ENCODE data around the gene IQSEC1. TPM values are rescaled to one million over a fixed set of nuclear protein-coding genes. Genes with fewer than 3 reads are reported as not detected.

The IQSEC1 gene
- total RNA-seq, 3 donors from 2014 or later: 17.1 to 24.8 (median 19.4) TPM

GRCh38 chr3:12931273-12931905 is 141.8 kb downstream of the IQSEC1 start:
- peaks cover 3% of the 10 kb centered on the region for H3K4me1 Mint-ChIP-seq (ENCODE audit: low read depth)
- peaks cover 4% of the 10 kb centered on the region for H3K36me3 Mint-ChIP-seq (ENCODE audit: insufficient read depth)
- DNase-seq (no peak), ATAC-seq (no peak)
- H3K9me3 Mint-ChIP-seq: no peaks in the 10 kb centered on the region
- H3K4me3 Mint-ChIP-seq: no peak overlapping the region
- no peaks in the 10 kb centered on the region for H3K27me3 Mint-ChIP-seq (ENCODE audit: low read depth)

- ATAC-seq (peak in 1 of 2 donors; percentile 47), DNase-seq (no peak)
- Mint-ChIP-seq H3K4me1 (ENCODE audit: low read depth) (peaks cover 6% of the 10 kb centered on the region), H3K4me3 (no peak overlapping the region), H3K36me3 (ENCODE audit: insufficient read depth) (peaks cover 4% of the 10 kb centered on the region), H3K9me3 (no peaks in the 10 kb centered on the region), H3K27me3 (ENCODE audit: low read depth) (no peaks in the 10 kb centered on the region)
These were observed 143.4 kb downstream of the IQSEC1 start for GRCh38 chr3:12929801-12930200.

GRCh38 chr3:12926660-12927059 is 146.6 kb downstream of the IQSEC1 start:
- H3K36me3 Mint-ChIP-seq (ENCODE audit: insufficient read depth): peaks cover 8% of the 10 kb centered on the region
- no peak for DNase-seq
- H3K4me1 Mint-ChIP-seq (ENCODE audit: low read depth): peaks cover 6% of the 10 kb centered on the region
- no peaks in the 10 kb centered on the region for H3K27me3 Mint-ChIP-seq (ENCODE audit: low read depth)
- H3K4me3 Mint-ChIP-seq: no peak overlapping the region
- no peaks in the 10 kb centered on the region for H3K9me3 Mint-ChIP-seq
- ATAC-seq: no peak

GRCh38 chr3:12925648-12926047 is 147.6 kb downstream of the IQSEC1 start:
- Mint-ChIP-seq H3K4me3 (no peak overlapping the region), H3K36me3 (ENCODE audit: insufficient read depth) (peaks cover 12% of the 10 kb centered on the region)

GRCh38 chr3:12924437-12924836 is 148.8 kb downstream of the IQSEC1 start:
- Mint-ChIP-seq H3K36me3 (ENCODE audit: insufficient read depth) (peaks cover 12% of the 10 kb centered on the region), H3K4me3 (no peak overlapping the region)

More at GRCh38 chr3:12925648-12926047, 147.6 kb downstream of the IQSEC1 start:
- Mint-ChIP-seq H3K27me3 (ENCODE audit: low read depth) (no peaks in the 10 kb centered on the region), H3K9me3 (no peaks in the 10 kb centered on the region), H3K4me1 (ENCODE audit: low read depth) (peaks cover 6% of the 10 kb centered on the region)
- DNase-seq (no peak), ATAC-seq (no peak)

GRCh38 chr3:12922881-12923431 is 150.3 kb downstream of the IQSEC1 start:
- no peak overlapping the region for H3K4me3 Mint-ChIP-seq
- H3K4me1 Mint-ChIP-seq (ENCODE audit: low read depth): peaks cover 4% of the 10 kb centered on the region
- peaks cover 10% of the 10 kb centered on the region for H3K36me3 Mint-ChIP-seq (ENCODE audit: insufficient read depth)
- no peak for ATAC-seq
- no peaks in the 10 kb centered on the region for H3K27me3 Mint-ChIP-seq (ENCODE audit: low read depth)
- no peaks in the 10 kb centered on the region for H3K9me3 Mint-ChIP-seq
- no peak for DNase-seq

More at GRCh38 chr3:12924437-12924836, 148.8 kb downstream of the IQSEC1 start:
- Mint-ChIP-seq H3K4me1 (ENCODE audit: low read depth) (peaks cover 4% of the 10 kb centered on the region), H3K9me3 (no peaks in the 10 kb centered on the region), H3K27me3 (ENCODE audit: low read depth) (no peaks in the 10 kb centered on the region)
- no peak for DNase-seq
- no peak for ATAC-seq

GRCh38 chr3:12922306-12922705 is 150.9 kb downstream of the IQSEC1 start:
- ATAC-seq (no peak), DNase-seq (no peak)
- Mint-ChIP-seq H3K4me3 (no peak overlapping the region), H3K36me3 (ENCODE audit: insufficient read depth) (peaks cover 10% of the 10 kb centered on the region), H3K4me1 (ENCODE audit: low read depth) (peaks cover 10% of the 10 kb centered on the region), H3K9me3 (no peaks in the 10 kb centered on the region), H3K27me3 (ENCODE audit: low read depth) (no peaks in the 10 kb centered on the region)

- H3K36me3 Mint-ChIP-seq (ENCODE audit: insufficient read depth): peaks cover 10% of the 10 kb centered on the region
- no peak for ATAC-seq
- no peaks in the 10 kb centered on the region for H3K9me3 Mint-ChIP-seq
- no peak overlapping the region for H3K4me3 Mint-ChIP-seq
- peaks cover 14% of the 10 kb centered on the region for H3K4me1 Mint-ChIP-seq (ENCODE audit: low read depth)
- H3K27me3 Mint-ChIP-seq (ENCODE audit: low read depth): no peaks in the 10 kb centered on the region
- no peak for DNase-seq
These were observed 151.5 kb downstream of the IQSEC1 start for GRCh38 chr3:12921736-12922135.

- H3K27me3 Mint-ChIP-seq (ENCODE audit: low read depth): no peaks in the 10 kb centered on the region
- no peak overlapping the region for H3K4me3 Mint-ChIP-seq
- peaks cover 22% of the 10 kb centered on the region for H3K4me1 Mint-ChIP-seq (ENCODE audit: low read depth)
- DNase-seq (no peak), ATAC-seq (no peak)
- H3K36me3 Mint-ChIP-seq (ENCODE audit: insufficient read depth): peaks cover 10% of the 10 kb centered on the region
- H3K9me3 Mint-ChIP-seq: no peaks in the 10 kb centered on the region
These were observed 152.3 kb downstream of the IQSEC1 start for GRCh38 chr3:12920967-12921366.

GRCh38 chr3:12919205-12919604 is 154.0 kb downstream of the IQSEC1 start:
- ATAC-seq: no peak
- peaks cover 24% of the 10 kb centered on the region for H3K4me1 Mint-ChIP-seq (ENCODE audit: low read depth)

GRCh38 chr3:12918231-12918630 is 155.0 kb downstream of the IQSEC1 start:
- Mint-ChIP-seq H3K27me3 (ENCODE audit: low read depth) (no peaks in the 10 kb centered on the region), H3K36me3 (ENCODE audit: insufficient read depth) (peaks cover 12% of the 10 kb centered on the region), H3K4me3 (no peak overlapping the region), H3K9me3 (no peaks in the 10 kb centered on the region), H3K4me1 (ENCODE audit: low read depth) (peaks cover 24% of the 10 kb centered on the region)
- ATAC-seq: no peak
- DNase-seq: no peak

More at GRCh38 chr3:12919205-12919604, 154.0 kb downstream of the IQSEC1 start:
- H3K27me3 Mint-ChIP-seq (ENCODE audit: low read depth): no peaks in the 10 kb centered on the region
- H3K9me3 Mint-ChIP-seq: no peaks in the 10 kb centered on the region
- DNase-seq: no peak
- peaks cover 10% of the 10 kb centered on the region for H3K36me3 Mint-ChIP-seq (ENCODE audit: insufficient read depth)
- H3K4me3 Mint-ChIP-seq: no peak overlapping the region

GRCh38 chr3:12916159-12916558 is 157.1 kb downstream of the IQSEC1 start:
- Mint-ChIP-seq H3K4me1 (ENCODE audit: low read depth) (peaks cover 24% of the 10 kb centered on the region), H3K27me3 (ENCODE audit: low read depth) (no peaks in the 10 kb centered on the region), H3K9me3 (no peaks in the 10 kb centered on the region), H3K4me3 (no peak overlapping the region), H3K36me3 (ENCODE audit: insufficient read depth) (peaks cover 7% of the 10 kb centered on the region)
- DNase-seq (no peak), ATAC-seq (peak; percentile 67 to 69)

- H3K9me3 Mint-ChIP-seq: no peaks in the 10 kb centered on the region
- no peak for DNase-seq
- ATAC-seq: no peak
- H3K4me1 Mint-ChIP-seq (ENCODE audit: low read depth): peaks cover 24% of the 10 kb centered on the region
- H3K36me3 Mint-ChIP-seq (ENCODE audit: insufficient read depth): peaks cover 12% of the 10 kb centered on the region
- H3K4me3 Mint-ChIP-seq: no peak overlapping the region
- H3K27me3 Mint-ChIP-seq (ENCODE audit: low read depth): no peaks in the 10 kb centered on the region
These were observed 159.1 kb downstream of the IQSEC1 start for GRCh38 chr3:12914088-12914487.

GRCh38 chr3:12911881-12912415 is 161.3 kb downstream of the IQSEC1 start:
- no peaks in the 10 kb centered on the region for H3K9me3 Mint-ChIP-seq

More at GRCh38 chr3:12911881-12912415, 161.3 kb downstream of the IQSEC1 start:
- H3K27me3 Mint-ChIP-seq (ENCODE audit: low read depth): no peaks in the 10 kb centered on the region
- H3K4me3 Mint-ChIP-seq: no peak overlapping the region
- H3K4me1 Mint-ChIP-seq (ENCODE audit: low read depth): peaks cover 14% of the 10 kb centered on the region
- no peak for ATAC-seq
- peaks cover 19% of the 10 kb centered on the region for H3K36me3 Mint-ChIP-seq (ENCODE audit: insufficient read depth)
- no peak for DNase-seq
